ENCODE data around the gene NR2C2AP.

The NR2C2AP gene

GRCh38 chr19:19157808-19158207 lies 45.4 kb downstream of the NR2C2AP start:
- no peak for ATAC-seq

DNA sequence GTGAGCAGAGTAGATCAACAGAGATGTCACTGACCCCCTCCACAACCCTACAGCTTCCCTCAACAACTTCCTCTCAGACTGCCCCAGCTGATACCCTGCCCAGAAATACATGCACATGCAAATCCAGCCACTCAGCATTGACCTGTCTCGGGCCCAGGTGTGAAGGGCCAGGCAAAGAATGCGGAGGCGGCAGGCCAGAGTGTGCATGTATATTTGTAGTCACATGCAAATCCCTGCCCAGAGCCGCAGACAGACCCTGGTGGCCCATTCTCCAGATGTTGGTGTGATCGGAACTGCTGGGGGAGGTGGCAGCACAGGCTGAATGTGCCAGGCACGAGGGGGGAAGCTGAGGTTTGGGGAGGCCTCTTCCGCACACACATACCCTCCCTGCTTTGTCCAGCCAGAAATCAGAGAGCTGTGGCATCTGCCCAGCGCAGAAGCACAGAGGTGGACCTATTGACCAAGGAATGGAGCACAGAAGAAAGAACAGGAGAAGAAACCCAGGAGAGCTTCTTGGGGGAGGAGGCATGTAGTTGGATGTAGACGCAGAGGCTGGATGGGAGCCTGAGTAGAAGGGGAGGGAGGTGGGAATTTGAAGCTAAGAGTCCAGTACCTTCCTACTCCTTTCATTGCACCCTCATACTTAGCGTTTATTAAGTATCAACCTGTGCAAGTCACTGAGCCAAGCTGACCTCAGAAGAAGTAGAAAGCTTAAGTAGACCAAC lies 47.6 kb downstream of the NR2C2AP start:
- H3K4me1 Mint-ChIP-seq: peaks cover 7% of the 10 kb centered on the region
- DNase-seq: no peak
- H3K36me3 Mint-ChIP-seq (ENCODE audit: low read depth): peaks cover 13% of the 10 kb centered on the region
- H3K27me3 Mint-ChIP-seq: no peaks in the 10 kb centered on the region
- ATAC-seq: no peak
- H3K27ac Mint-ChIP-seq: no peak overlapping the region
- H3K9me3 Mint-ChIP-seq: no peaks in the 10 kb centered on the region
- H3K4me3 Mint-ChIP-seq: no peak overlapping the region

More at GRCh38 chr19:19157808-19158207, 45.4 kb downstream of the NR2C2AP start:
- Mint-ChIP-seq H3K4me1 (peaks cover 10% of the 10 kb centered on the region), H3K27me3 (no peaks in the 10 kb centered on the region), H3K27ac (no peak overlapping the region), H3K36me3 (ENCODE audit: low read depth) (peaks cover 13% of the 10 kb centered on the region), H3K4me3 (no peak overlapping the region), H3K9me3 (no peaks in the 10 kb centered on the region)
- DNase-seq: no peak

DNA sequence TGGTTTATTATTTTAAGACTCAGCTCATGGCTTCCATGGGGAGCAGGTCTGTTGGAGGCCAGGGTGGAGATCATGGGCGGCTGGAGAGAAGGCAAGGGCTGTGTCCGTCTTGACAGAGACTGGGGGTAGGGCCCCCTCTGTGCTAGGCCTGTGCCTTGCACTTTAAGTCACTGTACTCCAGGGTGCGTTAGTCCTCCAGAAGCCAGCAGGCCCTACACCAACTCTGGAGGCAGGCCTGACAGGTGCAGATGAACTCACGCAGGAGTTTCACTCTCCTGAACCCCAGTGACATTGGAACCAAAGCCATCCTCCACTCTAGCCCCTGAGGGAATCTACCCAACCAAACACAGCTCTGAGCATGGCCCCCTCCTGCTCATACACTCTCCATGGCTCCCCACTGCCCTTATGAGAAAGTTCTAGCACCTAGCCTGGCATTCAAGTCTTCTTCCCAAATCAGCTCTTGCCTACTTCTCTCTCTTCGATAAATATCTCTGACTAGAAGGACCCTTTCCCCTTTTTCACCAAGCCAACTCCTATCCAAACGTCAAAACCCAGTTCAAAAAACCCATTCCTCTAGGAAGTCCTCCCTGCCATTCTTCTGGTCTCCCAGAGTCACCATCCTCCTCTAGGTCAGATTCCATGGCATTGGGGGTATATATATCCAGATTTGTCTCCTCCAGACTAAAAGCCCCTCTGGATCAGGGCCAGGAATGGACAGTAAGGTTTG lies 48.3 kb downstream of the NR2C2AP start:
- Mint-ChIP-seq H3K4me1 (peaks cover 4% of the 10 kb centered on the region), H3K9me3 (no peaks in the 10 kb centered on the region), H3K27me3 (no peaks in the 10 kb centered on the region), H3K4me3 (no peak overlapping the region), H3K36me3 (ENCODE audit: low read depth) (peaks cover 13% of the 10 kb centered on the region), H3K27ac (no peak overlapping the region)
- ATAC-seq (no peak), DNase-seq (no peak)

- H3K27ac Mint-ChIP-seq: no peak overlapping the region
- no peaks in the 10 kb centered on the region for H3K27me3 Mint-ChIP-seq
- no peaks in the 10 kb centered on the region for H3K4me1 Mint-ChIP-seq
- H3K9me3 Mint-ChIP-seq: no peaks in the 10 kb centered on the region
- H3K36me3 Mint-ChIP-seq (ENCODE audit: low read depth): peaks cover 17% of the 10 kb centered on the region
- no peak for ATAC-seq
- H3K4me3 Mint-ChIP-seq: no peak overlapping the region
- no peak for DNase-seq
Observed at GRCh38 chr19:19152668-19153384, 50.4 kb downstream of the NR2C2AP start.

- H3K9me3 Mint-ChIP-seq: no peaks in the 10 kb centered on the region
- ATAC-seq: no peak
- H3K27ac Mint-ChIP-seq: no peak overlapping the region
- peaks cover 12% of the 10 kb centered on the region for H3K36me3 Mint-ChIP-seq (ENCODE audit: low read depth)
- H3K4me1 Mint-ChIP-seq: no peaks in the 10 kb centered on the region
- no peak for DNase-seq
- no peaks in the 10 kb centered on the region for H3K27me3 Mint-ChIP-seq
- H3K4me3 Mint-ChIP-seq: no peak overlapping the region
Observed at GRCh38 chr19:19151418-19151817, 51.8 kb downstream of the NR2C2AP start.
